Chondrocyte (in vitro differentiated cells): ENCODE data around the gene UBLCP1. TPM values are rescaled to one million over a fixed set of nuclear protein-coding genes. Genes with fewer than 3 reads are reported as not detected.

Source experiments
- DNase-seq: peaks from one replicate; pipeline ENCODE4 v3.0.0; 2021; ENCODE audit warnings: mixed read lengths, low spot score
- H3K27ac Mint-ChIP-seq: one replicate; pipeline ENCODE4 v1.8.0; 2021; ENCODE audit warnings: mild to moderate bottlenecking, moderate library complexity, mixed read lengths; ENCODE audit not compliant: unreplicated experiment
- H3K27me3 Mint-ChIP-seq: 2 replicates; pipeline ENCODE4 v1.8.0; 2021; ENCODE audit warnings: low read depth, mixed read lengths
- H3K36me3 Mint-ChIP-seq: 2 replicates; pipeline ENCODE4 v1.8.0; 2021; ENCODE audit warnings: low read depth, mixed read lengths
- H3K4me1 Mint-ChIP-seq: 2 replicates; pipeline ENCODE4 v1.8.0; 2021; ENCODE audit warnings: low read depth, mild to moderate bottlenecking, mixed read lengths
- H3K4me3 Mint-ChIP-seq: one replicate; pipeline ENCODE4 v1.8.0; 2021; ENCODE audit warnings: mild to moderate bottlenecking, moderate library complexity, mixed read lengths; ENCODE audit not compliant: unreplicated experiment
- H3K9me3 Mint-ChIP-seq: 2 replicates; pipeline ENCODE4 v1.8.0; 2021; ENCODE audit warnings: low read depth, mixed read lengths
- CTCF ChIP-seq: fragments of 200-600 bp; sonication (generic); IDR thresholded peaks from 2 replicates; pipeline ENCODE4 v1.5.0; 2021; ENCODE audit warnings: antibody characterized with exemption, mild to moderate bottlenecking, moderate library complexity
- total RNA-seq: library from RNA; stranded (reverse); gene quantifications from 3 replicates; pipeline ENCODE4 v1.2.1, GENCODE V29; 2021

UBLCP1 gene
- total RNA-seq, 1 donor from 2014 or later, result 33.2 TPM

DNA sequence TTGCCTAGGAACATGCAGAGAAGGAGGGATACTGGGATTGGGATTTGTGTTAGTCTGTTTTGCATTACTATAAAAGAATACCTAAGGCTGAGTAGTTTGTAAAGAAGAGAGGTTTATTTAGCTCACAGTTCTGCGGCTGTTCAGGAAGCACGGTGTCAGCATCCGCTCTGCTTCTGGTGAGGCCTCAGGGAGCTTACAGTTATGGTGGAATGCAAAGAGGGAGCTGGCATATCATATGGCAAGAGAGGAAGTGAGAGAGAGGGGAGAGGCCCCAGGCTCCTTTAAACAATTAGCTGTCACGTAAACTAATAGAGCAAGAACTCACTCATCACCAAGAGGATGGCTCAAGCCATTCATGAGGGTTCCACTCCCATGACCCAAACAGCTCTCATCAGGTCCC, 40.2 kb downstream of the UBLCP1 start:
- no peak overlapping the region for H3K27ac Mint-ChIP-seq
- no peak for TF ChIP-seq CTCF
- H3K4me1 Mint-ChIP-seq, result peaks cover 6% of the 10 kb centered on the region
- H3K9me3 Mint-ChIP-seq, result peaks cover 22% of the 10 kb centered on the region
- H3K4me3 Mint-ChIP-seq, result no peak overlapping the region
- H3K36me3 Mint-ChIP-seq, result peaks cover 14% of the 10 kb centered on the region
- H3K27me3 Mint-ChIP-seq, result peaks cover 34% of the 10 kb centered on the region
- no peak for DNase-seq

DNA sequence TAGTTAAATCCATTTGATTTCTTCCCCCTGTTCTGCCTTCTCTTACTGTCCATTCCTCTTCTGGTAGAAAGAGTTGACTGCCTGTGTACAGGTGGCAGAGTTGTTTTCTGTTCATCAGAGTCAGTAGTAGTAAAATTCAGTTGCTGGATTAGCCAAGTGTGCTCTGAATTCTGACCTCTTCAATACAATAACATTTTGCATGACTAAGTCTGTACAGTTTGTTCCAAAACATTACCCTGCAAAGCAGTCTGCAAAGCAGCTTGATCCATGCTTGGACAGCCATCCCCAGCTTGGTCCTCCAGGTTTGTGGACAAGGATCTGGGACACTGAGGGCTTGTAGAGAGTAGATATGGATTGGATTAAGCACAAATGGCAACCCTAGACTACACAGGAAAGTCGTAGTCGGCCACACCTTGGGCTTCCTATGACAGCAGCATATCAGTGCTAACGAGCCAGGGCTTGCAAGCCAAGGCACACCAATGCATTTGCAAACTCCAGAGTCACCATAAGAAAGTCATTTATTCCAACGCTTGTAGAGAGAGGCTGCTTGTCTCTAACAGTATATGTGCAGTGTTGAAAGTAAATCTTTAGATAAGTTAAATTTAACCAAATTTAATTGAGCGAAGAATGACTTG, 42.0 kb downstream of the UBLCP1 start:
- Mint-ChIP-seq H3K4me3 (no peak overlapping the region), H3K4me1 (peaks cover 6% of the 10 kb centered on the region), H3K36me3 (peaks cover 11% of the 10 kb centered on the region), H3K9me3 (peaks cover 14% of the 10 kb centered on the region), H3K27ac (no peak overlapping the region), H3K27me3 (peaks cover 42% of the 10 kb centered on the region)
- TF ChIP-seq CTCF, result no peak
- DNase-seq, result no peak

DNA sequence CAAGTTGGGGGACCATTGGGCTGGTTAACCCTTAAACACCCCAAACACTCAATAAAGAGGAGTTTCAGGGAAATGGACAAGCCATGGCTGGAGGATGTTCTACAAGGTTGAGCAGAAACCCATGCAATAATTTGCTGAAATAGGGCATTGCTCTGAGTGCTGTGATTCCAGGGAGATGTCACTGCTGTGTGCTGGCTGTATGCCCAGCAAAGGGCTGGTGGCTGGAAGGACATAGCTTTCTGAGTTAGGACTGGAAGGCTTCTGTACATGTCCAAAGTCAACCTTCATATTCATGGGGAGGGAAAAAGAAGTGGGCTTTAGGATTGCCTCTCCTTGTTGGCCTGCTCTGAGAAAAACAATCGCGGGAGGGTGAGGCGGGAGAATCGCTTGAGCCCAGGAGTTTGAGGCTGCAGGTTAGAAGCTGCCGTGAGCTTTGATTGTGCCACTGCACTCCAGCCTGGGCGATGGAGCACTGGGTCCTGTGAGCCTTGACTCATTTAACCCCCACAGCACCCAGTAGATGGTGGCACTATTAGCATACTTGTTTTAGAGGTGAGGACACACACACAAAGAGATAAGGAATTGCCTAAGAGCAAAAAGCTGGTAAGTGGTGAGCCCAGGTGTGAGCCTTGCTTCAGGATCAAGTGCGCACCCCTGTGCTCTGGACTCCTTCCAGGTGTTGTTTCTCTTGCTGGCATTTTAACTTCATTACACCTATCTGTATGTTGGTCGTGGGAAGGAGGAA, 46.8 kb downstream of the UBLCP1 start:
- DNase-seq, result no peak
- peaks cover 1% of the 10 kb centered on the region for H3K36me3 Mint-ChIP-seq
- H3K27ac Mint-ChIP-seq, result no peak overlapping the region
- no peaks in the 10 kb centered on the region for H3K9me3 Mint-ChIP-seq
- H3K4me3 Mint-ChIP-seq, result no peak overlapping the region
- TF ChIP-seq CTCF, result no peak
- H3K4me1 Mint-ChIP-seq, result peaks cover 9% of the 10 kb centered on the region
- H3K27me3 Mint-ChIP-seq, result peaks cover 61% of the 10 kb centered on the region

DNA sequence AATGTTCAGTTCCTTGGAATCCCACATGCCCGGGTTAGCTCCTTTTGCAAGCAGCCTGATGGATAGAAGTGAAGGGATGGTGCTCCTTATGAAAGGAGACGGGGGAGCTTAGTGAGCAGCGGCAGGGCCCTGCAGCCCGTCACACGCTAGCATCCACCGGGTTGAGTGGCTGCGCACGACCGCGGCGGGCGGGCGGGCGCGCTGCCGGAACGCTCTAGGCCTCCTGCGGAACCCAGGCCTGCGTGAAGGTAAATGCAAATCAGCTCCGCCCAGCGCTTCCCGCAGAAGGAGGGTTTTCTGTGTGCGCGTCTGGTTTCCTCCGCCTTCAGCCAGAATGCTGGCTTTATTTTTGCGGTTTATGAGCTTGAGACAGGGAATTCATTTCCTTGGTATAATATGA, 47.4 kb downstream of the UBLCP1 start:
- no peak for DNase-seq
- Mint-ChIP-seq H3K27ac (no peak overlapping the region), H3K4me1 (peaks cover 5% of the 10 kb centered on the region), H3K4me3 (peak overlapping the region; percentile 20), H3K36me3 (peaks cover 1% of the 10 kb centered on the region), H3K27me3 (peaks cover 61% of the 10 kb centered on the region), H3K9me3 (no peaks in the 10 kb centered on the region)
- TF ChIP-seq CTCF, result no peak

- DNase-seq, result no peak
- TF ChIP-seq CTCF, result no peak
- Mint-ChIP-seq H3K27me3 (peaks cover 60% of the 10 kb centered on the region), H3K36me3 (peaks cover 1% of the 10 kb centered on the region), H3K9me3 (no peaks in the 10 kb centered on the region), H3K4me3 (no peak overlapping the region), H3K27ac (no peak overlapping the region), H3K4me1 (peaks cover 5% of the 10 kb centered on the region)
Observed at GRCh38 chr5:159311063-159311462, 48.0 kb downstream of the UBLCP1 start.
